GM18505 (cell line): ENCODE data around the gene GRIPAP1.

ENCODE experiments used
- ATAC-seq: cut with Tn5 transposase; IDR thresholded peaks from one replicate; pipeline ENCODE4 v1.9.1; 2021; ENCODE audit not compliant: unreplicated experiment
- POLR2A ChIP-seq: IDR thresholded peaks from 4 replicates; pipeline ENCODE4 v1.6.1; 2011; ENCODE audit warnings: borderline replicate concordance; ENCODE audit not compliant: insufficient read depth, insufficient read length; ENCODE audit errors: extremely low read depth

Gene GRIPAP1

GRCh38 chrX:48978226-48978625 is 23.8 kb downstream of the GRIPAP1 start:
- TF ChIP-seq POLR2A = no peak
- ATAC-seq = no peak

DNA sequence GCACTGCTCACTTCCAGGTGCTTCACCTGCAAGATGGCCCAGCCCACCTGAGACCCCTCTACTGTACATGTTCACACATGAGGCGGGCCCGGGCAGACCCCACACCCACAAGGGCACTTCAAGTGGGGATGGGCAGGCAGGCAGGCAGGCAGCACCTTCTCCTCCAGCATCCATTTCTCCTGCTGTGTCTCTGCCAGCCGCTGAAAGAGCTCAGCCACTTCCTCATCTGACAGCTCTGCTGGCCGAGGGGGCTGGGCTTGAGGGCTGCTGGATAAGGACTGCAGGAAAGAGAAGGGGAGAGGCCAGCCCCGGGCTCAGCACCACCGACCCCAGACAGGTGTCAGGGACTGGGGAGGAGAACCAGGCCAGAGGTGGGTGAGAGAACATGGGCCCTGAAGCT is 26.0 kb downstream of the GRIPAP1 start:
- no peak for ATAC-seq
- no peak for TF ChIP-seq POLR2A

DNA sequence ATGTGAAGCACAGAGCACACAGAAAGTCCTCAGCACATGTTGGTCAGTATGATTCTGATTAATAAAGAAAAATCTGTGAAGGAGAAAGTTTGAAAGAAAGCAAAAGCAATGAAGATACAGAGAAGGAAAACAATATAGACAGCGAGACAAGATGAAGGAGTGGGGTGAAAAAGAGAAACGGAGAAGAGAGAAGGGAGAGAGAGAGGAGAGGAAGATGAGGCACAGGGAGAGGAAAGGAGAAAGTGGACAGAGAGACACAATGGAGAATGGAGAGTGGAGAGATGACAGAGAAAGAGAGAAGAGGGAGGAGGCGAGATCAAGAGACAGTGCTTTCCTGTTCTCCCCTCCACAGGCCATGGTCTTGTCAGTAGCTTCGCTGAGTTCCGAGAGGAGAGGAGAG is 26.5 kb downstream of the GRIPAP1 start:
- no peak for TF ChIP-seq POLR2A
- ATAC-seq = no peak

DNA sequence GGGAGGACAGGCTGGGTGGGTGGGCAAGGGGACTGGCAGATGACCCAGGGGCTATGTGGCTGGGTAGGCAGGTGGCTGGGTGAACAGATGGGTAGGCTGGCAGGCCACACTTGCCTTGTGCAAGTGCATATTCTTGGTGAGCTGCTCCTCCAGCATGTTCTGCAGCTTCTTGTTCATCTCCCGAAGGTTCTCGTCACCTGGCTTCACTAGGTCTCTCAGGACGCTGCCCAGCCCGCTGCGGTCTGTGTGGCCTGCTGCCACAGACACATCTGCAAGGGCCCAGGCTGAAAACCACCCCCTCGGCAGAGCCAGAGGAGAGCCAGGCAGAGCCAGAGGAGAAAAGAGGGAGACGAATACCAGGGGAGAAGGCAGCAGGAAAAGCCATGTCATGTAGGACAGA is 27.0 kb downstream of the GRIPAP1 start:
- no peak for TF ChIP-seq POLR2A
- no peak for ATAC-seq

DNA sequence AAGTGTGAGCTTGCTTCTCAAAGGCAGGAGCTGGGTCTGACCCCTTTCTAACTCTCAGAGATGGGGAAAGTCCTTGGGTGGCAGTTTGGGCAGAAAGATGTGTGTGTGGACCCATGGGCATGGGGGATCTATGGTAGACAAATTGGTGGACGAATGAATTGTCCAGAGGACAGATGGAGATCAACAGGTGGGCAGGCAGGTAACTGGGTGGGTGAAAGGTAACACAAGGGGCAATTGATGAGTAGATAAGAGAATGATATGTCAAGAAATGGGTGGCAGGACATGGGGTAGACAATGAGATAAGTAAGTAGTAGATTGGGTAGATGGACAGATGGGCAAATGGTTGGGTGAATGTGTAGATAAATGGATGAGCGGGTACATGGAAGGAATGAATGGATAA is 27.5 kb downstream of the GRIPAP1 start:
- no peak for TF ChIP-seq POLR2A
- ATAC-seq = no peak

GRCh38 chrX:48974033-48974432 is 28.0 kb downstream of the GRIPAP1 start:
- ATAC-seq = no peak
- no peak for TF ChIP-seq POLR2A

DNA sequence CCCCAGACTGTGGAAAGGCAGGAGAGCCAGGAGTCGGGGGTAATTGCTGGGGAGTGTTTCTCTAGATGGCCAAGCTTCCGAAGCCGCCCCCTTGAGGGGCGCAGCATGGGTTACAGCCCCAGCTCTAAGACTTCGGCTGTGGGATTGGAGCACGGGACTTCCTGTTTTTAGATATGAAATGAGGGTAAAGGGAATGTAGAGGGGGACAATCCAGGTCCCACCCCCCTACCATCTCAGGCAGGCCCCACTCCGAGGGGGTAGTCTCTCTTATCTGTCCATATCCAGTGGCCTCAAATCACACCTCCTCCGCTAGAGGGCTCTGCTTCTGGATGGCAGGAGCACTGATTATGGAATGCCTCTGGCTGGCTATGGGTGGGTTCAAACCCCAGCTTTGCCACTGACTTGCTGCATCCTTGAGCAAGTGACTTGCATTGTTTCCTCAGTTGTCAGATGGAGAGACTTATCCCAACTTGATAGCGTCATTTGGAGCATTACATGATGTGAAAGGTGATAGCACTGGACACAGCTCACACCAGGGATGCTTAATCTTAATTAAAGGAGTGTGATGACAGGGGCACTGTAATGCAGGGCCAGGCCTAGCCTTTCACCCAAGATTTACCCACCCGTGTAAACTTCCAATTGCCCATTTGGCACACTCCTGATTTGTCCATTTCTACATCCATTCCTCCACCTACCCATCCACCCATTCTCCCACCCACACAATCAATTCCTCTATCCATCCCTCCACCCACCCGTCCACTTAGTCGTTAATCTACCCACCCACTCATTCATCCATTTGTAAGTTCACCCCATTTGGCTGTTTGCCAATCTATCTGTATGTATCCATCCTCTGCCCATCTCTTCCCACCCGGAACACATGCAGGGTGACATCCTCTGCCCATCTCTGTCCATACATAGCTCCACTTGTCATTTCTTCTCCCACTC is 29.6 kb downstream of the GRIPAP1 start:
- ATAC-seq = no peak
- no peak for TF ChIP-seq POLR2A

DNA sequence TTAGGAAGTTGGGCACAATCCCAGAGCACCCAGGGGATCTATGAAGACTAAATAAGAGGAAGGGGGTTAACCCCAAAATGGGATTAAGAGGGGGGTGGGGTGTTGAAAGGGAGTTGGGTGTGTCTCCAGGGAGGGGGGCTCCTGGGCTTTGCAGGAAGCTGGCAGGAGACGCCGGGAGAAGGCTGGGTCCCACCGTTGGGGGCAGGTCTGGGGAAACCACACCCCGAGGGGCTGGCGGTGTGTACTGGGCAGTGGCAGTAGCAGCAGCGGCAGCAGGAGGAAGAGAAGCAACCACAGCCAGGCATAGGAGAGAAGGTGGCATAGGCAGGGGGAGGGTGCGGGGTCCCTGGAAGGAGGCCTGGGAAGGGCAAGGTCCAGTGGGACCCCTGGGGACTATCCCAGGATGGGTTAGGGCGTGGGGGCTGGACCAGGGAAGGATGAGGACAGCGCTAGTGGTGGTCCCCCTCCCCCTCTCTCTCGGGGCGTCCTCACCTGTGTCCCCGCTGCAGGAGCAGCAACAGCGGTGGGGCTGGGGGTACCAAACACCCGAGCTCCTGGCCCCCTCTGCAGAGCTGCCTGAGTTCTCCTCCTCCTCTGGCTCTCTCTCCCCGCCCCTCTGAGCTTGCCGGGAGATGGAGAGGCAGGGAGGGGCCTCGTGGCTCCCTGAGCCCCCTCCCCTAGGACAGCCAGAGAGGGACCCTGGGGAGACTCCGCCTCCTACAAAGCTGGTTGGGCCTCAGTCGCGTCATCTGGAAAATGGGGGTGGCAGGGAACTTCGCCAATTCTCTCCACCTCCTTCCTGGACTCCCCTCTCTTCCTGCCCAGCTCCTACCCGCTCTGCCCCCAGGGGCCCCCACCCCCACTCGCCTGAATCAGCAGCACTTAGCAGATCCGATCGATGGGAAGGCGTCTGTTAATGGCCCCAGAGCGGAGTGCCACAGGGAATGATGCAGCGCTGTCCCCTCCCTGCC is 30.5 kb downstream of the GRIPAP1 start, which contains the start of gene KCND1:
KCND1 (minus strand) TSS at position 596 of the 971 bp plus-strand sequence. CDS start 1,573 bp downstream, outside the sequence.
- TF ChIP-seq POLR2A = no peak
- no peak for ATAC-seq

DNA sequence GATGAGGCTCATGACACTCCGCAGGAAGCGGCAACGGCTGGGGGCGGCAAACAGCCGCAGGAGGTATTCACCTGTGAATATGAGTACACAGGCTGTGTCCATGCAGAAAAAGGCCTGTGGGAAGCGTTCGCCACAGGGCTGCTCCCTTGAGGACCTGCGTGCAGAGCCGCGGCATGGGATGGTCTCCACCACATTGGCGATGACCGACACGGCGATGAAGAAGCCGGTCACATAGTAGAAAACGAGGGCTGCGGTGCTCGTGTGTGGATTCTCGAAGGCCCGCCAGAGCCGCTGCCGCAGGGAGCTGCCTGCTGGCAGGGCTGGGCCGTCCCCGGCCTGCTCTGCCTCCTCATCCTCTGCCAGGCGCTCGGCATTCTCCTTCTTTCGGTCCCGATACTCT is 32.6 kb downstream of the GRIPAP1 start:
- no peak for TF ChIP-seq POLR2A
- no peak for ATAC-seq

DNA sequence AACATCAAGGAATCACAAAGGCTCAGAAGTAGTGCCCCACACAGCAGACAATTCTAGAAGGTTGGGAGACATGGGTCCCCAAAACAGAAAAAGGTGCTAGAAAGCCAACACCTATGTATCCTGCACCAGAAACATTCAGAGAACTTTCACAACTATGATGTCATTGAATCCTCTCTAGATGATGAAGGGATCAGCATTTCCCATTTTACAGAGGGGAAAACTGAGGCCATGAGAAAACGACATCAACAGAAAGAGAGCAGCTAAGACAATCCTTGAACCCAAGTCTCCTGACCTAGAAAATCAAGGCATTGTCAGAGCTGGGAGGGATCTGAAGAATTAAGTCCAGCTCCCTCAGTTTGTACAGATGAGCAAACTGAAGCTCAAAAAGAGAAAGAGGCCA is 33.7 kb downstream of the GRIPAP1 start:
- TF ChIP-seq POLR2A = no peak
- no peak for ATAC-seq

DNA sequence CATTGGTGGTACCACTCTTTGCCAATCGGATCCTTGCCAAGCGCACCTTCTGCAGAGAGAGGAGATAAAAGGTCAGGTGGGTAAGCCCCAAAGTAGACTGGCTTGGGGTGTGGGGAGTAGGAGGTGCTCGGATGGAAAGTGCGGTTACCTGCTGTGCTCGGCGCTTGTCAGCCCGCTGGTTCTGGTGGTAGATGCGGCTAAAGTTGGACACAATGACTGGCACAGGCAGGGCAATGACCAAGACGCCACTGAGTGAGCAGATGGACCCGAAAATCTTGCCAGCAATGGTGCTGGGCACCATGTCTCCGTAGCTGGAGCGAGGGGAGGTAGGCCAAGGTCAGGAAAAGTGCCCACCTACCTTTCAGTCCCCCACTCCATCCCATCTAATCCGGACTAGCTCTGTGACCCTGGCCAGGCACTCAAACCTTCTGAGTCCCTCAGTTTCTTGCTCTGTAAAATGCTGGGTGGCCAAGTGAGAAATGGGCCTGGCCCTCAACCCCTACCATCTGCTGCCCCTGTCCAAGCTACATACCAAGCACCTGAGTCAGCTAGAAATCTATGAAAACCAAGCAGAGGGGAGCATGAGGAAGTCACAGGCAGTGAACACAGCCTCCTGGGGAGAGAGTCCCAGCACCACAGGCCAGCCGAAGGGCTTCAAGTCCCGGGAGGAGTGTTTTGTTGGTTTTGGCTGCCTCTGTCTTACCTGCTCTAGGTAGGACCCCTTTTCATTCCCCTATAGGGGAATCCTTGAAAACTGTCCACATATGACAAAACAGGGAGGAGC is 35.1 kb downstream of the GRIPAP1 start:
- no peak for TF ChIP-seq POLR2A
- no peak for ATAC-seq

DNA sequence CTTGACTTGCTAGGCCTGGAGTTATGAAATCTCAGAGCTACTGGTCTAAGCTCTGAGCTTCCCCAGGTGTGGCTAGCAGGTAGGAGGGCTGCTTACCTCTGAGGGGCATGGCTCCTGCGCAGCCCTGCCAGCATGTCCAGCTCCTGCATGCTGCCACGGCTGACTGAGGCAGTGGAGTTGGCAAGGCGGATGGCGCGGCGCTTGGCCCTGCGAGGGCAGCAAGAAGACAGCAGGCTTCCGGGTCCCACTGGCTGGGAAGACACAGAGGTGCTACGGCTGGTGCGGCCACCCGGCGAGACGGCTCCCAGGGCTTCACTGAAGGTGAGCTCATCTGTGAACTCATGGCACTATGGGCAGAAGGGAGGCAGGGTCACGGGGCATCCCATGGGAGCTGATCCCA is 36.1 kb downstream of the GRIPAP1 start:
- no peak for TF ChIP-seq POLR2A
- no peak for ATAC-seq
